ENCODE results near the gene PRKD1.

PRKD1 gene

GRCh38 chr14:29759521-29760340 lies 167.9 kb downstream of the PRKD1 start:
- no peak for TF ChIP-seq CTCF (IDR thresholded peaks at IDR 0.05; ENCODE audit: low read depth, low read length, missing control alignments)
- in situ Hi-C loops (cut with HindIII; ENCODE audit: low sequenced_read_pairs), result no loop called here
- DNase-seq (ENCODE audit: low read depth), result no peak
- H3K4me3 ChIP-seq (ENCODE audit: low read depth, low read length), result no peak overlapping the region

- DNase-seq (ENCODE audit: low read depth), result no peak
- H3K4me3 ChIP-seq (ENCODE audit: low read depth, low read length), result no peak overlapping the region
- TF ChIP-seq CTCF (IDR thresholded peaks at IDR 0.05; ENCODE audit: low read depth, low read length, missing control alignments), result no peak
- in situ Hi-C loops (cut with HindIII; ENCODE audit: low sequenced_read_pairs), result no loop called here
Observed at GRCh38 chr14:29757711-29758233, 169.9 kb downstream of the PRKD1 start.

GRCh38 chr14:29757188-29757680 lies 170.4 kb downstream of the PRKD1 start:
- H3K4me3 ChIP-seq (ENCODE audit: low read depth, low read length), result no peak overlapping the region
- in situ Hi-C loops (cut with HindIII; ENCODE audit: low sequenced_read_pairs), result no loop called here
- DNase-seq (ENCODE audit: low read depth), result no peak
- TF ChIP-seq CTCF (IDR thresholded peaks at IDR 0.05; ENCODE audit: low read depth, low read length, missing control alignments), result no peak

GRCh38 chr14:29756019-29756385 lies 171.6 kb downstream of the PRKD1 start:
- no peak for TF ChIP-seq CTCF (IDR thresholded peaks at IDR 0.05; ENCODE audit: low read depth, low read length, missing control alignments)
- in situ Hi-C loops (cut with HindIII; ENCODE audit: low sequenced_read_pairs), result no loop called here
- no peak for DNase-seq (ENCODE audit: low read depth)

GRCh38 chr14:29755311-29756018 lies 172.2 kb downstream of the PRKD1 start:
- H3K4me3 ChIP-seq (ENCODE audit: low read depth, low read length), result no peak overlapping the region
- DNase-seq (ENCODE audit: low read depth), result no peak
- in situ Hi-C loops (cut with HindIII; ENCODE audit: low sequenced_read_pairs), result no loop called here
- TF ChIP-seq CTCF (IDR thresholded peaks at IDR 0.05; ENCODE audit: low read depth, low read length, missing control alignments), result no peak

More at GRCh38 chr14:29756019-29756385, 171.6 kb downstream of the PRKD1 start:
- H3K4me3 ChIP-seq (ENCODE audit: low read depth, low read length), result no peak overlapping the region

GRCh38 chr14:29754134-29754533 lies 173.5 kb downstream of the PRKD1 start:
- H3K4me3 ChIP-seq (ENCODE audit: low read depth, low read length), result no peak overlapping the region
- DNase-seq (ENCODE audit: low read depth), result no peak
- no peak for TF ChIP-seq CTCF (IDR thresholded peaks at IDR 0.05; ENCODE audit: low read depth, low read length, missing control alignments)
- in situ Hi-C loops (cut with HindIII; ENCODE audit: low sequenced_read_pairs), result no loop called here
